Esophagus muscularis mucosa (tissue), 4 donors: ENCODE data around the gene ZNF319.

Experiments used
- CTCF ChIP-seq, 3 experiments: fragments of 200-600 bp in 2 of 3; fragments of 450-650 bp in 1 of 3; sonication (generic) in 2 of 3; IDR thresholded peaks; one replicate each; pipeline ENCODE4 v1.5.1; 2017 to 2019; ENCODE audit warnings: antibody characterized with exemption in 3 of 3, mild to moderate bottlenecking in 2 of 3, moderate library complexity in 1 of 3
- EP300 ChIP-seq: sonication (generic); formaldehyde crosslinking; IDR thresholded peaks from one replicate; pipeline ENCODE4 v1.6.1; 2017; ENCODE audit warnings: antibody characterized with exemption
- POLR2AphosphoS5 ChIP-seq, 2 donors: sonication (generic); formaldehyde crosslinking; IDR thresholded peaks; one replicate each; pipeline ENCODE4 v1.6.1; 2017; ENCODE audit warnings: antibody characterized with exemption in 2 of 2

DNA sequence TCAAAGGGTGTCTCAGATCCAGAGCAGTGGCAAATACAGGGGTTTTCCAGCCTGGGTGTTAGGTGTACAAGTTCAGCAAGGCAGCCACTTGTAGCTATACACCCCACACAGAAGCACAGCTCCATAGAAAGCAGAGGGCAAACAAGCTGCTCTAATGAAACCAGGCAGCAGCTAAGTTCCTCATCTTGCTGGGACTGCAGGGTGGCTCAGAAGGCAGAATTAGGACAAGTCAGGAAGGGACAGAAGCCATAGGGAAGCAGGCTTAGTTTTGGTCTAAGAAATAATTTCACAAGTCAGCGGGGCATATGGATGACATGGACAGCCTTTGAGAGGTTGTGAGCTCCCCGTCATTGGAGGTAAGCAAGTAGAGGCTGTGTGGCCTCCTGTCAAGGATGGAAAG, 53.2 kb downstream of the ZNF319 start:
- no peak for TF ChIP-seq POLR2AphosphoS5 (IDR thresholded peaks at IDR 0.05)
- TF ChIP-seq CTCF (IDR thresholded peaks at IDR 0.05), result no peak
- TF ChIP-seq EP300, result no peak
